Measurements from ENCODE around the gene TJAP1. TPM values are rescaled to one million over a fixed set of nuclear protein-coding genes. Genes with fewer than 3 reads are reported as not detected.

TJAP1 gene
- total RNA-seq, 2 experiments from 2014 or later = 35.6 to 37.2 TPM

DNA sequence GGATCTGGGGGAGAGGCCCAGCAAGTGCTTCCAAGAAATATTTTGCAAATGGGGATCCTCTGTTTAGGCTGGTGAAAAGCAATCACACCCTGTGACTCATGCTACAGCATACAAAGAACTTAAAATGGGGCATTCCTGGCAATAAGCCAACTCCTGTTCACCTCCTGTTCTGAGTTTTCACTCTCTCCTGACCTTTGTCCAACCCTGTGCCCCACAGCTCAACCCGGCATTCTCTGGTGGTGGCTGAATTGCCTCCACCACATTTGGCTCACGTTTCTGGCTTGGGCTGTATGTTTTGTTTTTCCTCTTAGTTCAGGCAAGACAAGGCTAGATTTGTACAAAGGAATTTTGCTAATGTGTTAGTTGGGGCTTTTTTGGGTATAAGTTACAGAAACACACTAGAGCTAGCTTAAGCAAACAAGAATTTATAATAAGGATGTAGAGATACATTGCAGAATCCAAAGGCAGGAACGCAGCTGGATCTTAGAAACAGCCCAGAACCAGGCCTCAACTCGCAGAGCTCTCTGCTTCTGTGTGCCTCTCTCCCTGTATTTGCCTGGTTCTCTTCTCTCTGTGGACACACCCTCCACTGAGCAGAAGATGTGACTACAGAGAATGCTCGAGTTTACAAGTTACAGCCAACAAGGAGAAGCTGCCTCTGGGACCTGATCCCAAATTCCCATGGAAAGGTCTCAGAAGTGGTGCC, 40.6 kb upstream of the TJAP1 start:
- CTCF ChIA-PET = interaction anchor here (0.7 to 1.0 kb wide), 2 partner anchors 71 to 660 kb away, joined by 4 to 5 read pairs; no protein-coding TSS in a partner anchor
- intact Hi-C loops (cut with DNase I, micrococcal nuclease) = no loop called here
- DNase-seq (peak; percentile 25), ATAC-seq (peak; percentile 63)
- H3K9me3 Mint-ChIP-seq (ENCODE audit: low read depth) = no peaks in the 10 kb centered on the region
- peaks cover 9% of the 10 kb centered on the region for H3K4me1 Mint-ChIP-seq
- peaks cover 12% of the 10 kb centered on the region for H3K36me3 Mint-ChIP-seq (ENCODE audit: low read depth)
- POLR2A ChIA-PET = interaction anchor here (0.5 to 0.6 kb wide), 2 partner anchors 10 to 433 kb away, joined by 3 to 4 read pairs; partner anchors contain the start of gene ABCC10
- no peaks in the 10 kb centered on the region for H3K27me3 Mint-ChIP-seq
- H3K4me3 Mint-ChIP-seq = no peak overlapping the region
- H3K27ac Mint-ChIP-seq = no peak overlapping the region

DNA sequence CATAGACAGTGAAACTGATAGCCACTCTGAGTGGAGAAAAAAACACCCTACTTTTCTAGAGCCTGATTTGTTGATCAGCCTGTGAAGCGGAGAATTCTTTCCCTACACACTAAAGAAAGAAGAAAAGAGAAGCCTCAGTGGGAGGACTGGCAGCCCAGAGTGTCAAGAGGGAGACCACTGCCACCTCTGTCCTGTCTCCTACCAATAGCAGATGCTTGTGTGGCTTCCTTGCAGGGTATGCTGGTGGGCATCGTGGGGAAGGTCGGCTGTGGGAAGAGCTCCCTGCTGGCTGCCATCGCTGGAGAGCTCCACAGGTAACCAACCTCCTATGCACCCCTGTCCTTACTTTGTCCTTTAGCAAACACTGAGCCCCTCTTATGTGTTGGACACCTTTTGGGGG, 39.7 kb upstream of the TJAP1 start:
- Mint-ChIP-seq H3K4me1 (peaks cover 9% of the 10 kb centered on the region), H3K27me3 (no peaks in the 10 kb centered on the region), H3K36me3 (ENCODE audit: low read depth) (peaks cover 12% of the 10 kb centered on the region), H3K9me3 (ENCODE audit: low read depth) (no peaks in the 10 kb centered on the region), H3K27ac (no peak overlapping the region), H3K4me3 (no peak overlapping the region)
- intact Hi-C loops (cut with DNase I, micrococcal nuclease) = no loop called here
- ChIA-PET POLR2A (interaction anchor here (0.6 kb wide), 1 partner anchor 87 kb away, joined by 3 read pairs; no protein-coding TSS in a partner anchor), CTCF (interaction anchor here (0.5 to 0.7 kb wide), 2 partner anchors 55 to 659 kb away, joined by 3 to 4 read pairs; no protein-coding TSS in a partner anchor)
- no peak for DNase-seq
- ATAC-seq = no peak

DNA sequence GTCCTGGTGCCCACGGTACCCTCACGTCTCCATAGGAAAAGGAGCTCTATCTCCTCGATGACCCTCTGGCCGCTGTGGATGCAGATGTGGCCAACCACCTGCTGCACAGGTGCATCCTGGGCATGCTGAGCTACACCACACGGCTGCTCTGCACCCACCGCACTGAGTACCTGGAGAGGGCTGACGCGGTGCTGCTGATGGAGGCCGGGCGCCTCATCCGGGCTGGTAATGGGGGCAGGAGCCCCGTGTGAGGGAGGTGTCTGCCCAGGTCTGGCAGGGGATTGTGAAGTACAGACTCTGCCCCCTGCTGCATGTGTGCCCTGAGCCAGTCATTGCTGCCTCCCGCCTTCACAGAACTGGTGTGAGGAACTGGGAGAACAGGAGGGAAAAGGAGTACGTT, 34.4 kb upstream of the TJAP1 start:
- H3K4me1 Mint-ChIP-seq = no peaks in the 10 kb centered on the region
- no peaks in the 10 kb centered on the region for H3K9me3 Mint-ChIP-seq (ENCODE audit: low read depth)
- DNase-seq = no peak
- ChIA-PET CTCF (interaction anchor here (0.5 to 1.0 kb wide), 2 partner anchors 43 to 178 kb away, joined by 3 to 4 read pairs; no protein-coding TSS in a partner anchor), POLR2A (no interaction called here)
- H3K4me3 Mint-ChIP-seq = no peak overlapping the region
- no peak overlapping the region for H3K27ac Mint-ChIP-seq
- H3K27me3 Mint-ChIP-seq = no peaks in the 10 kb centered on the region
- intact Hi-C loops (cut with DNase I, micrococcal nuclease) = no loop called here
- no peak for ATAC-seq
- H3K36me3 Mint-ChIP-seq (ENCODE audit: low read depth) = peaks cover 10% of the 10 kb centered on the region

DNA sequence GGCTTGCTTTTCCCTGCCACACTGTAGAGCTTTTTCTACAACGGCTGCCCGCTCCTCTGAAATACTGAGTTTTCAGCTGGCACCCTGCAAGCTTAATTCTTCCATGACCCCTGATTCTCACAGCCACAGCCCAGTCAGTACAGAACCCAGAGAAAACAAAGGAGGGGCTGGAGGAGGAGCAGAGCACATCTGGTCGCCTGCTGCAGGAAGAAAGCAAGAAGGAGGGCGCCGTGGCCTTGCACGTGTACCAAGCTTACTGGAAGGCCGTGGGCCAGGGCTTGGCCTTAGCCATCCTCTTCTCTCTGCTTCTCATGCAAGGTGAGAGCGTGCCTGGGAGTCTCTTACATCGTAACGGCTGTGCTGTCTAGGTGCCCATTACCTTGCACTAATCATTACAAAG, 33.3 kb upstream of the TJAP1 start:
- Mint-ChIP-seq H3K27ac (no peak overlapping the region), H3K9me3 (ENCODE audit: low read depth) (no peaks in the 10 kb centered on the region), H3K27me3 (no peaks in the 10 kb centered on the region), H3K4me1 (no peaks in the 10 kb centered on the region), H3K4me3 (no peak overlapping the region), H3K36me3 (ENCODE audit: low read depth) (peaks cover 12% of the 10 kb centered on the region)
- ATAC-seq (no peak), DNase-seq (no peak)
- ChIA-PET POLR2A (no interaction called here), CTCF (interaction anchor here (0.6 to 1.0 kb wide), 6 partner anchors 14 to 178 kb away, joined by 3 to 5 read pairs (median 4); no protein-coding TSS in a partner anchor)
- intact Hi-C loops (cut with DNase I, micrococcal nuclease) = no loop called here

DNA sequence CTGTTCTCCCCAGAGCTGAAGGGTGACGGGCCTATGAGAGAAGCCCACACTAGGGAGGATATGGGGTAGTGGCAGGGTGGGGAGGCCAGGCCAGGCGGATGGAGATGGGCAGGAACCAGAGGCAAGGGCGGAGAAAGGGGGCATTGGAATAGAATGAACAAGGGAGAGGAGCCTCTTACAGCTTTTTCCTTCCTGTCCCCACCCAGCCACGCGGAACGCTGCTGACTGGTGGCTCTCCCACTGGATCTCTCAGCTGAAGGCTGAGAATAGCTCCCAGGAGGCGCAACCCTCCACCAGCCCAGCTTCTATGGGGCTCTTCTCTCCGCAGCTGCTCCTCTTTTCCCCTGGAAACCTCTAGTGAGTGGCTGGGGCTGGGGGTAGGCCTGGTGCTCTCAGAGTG, 32.8 kb upstream of the TJAP1 start:
- no peak overlapping the region for H3K4me3 Mint-ChIP-seq
- H3K27me3 Mint-ChIP-seq = no peaks in the 10 kb centered on the region
- ChIA-PET CTCF (interaction anchor here (0.6 to 0.7 kb wide), 3 partner anchors 14 to 178 kb away, joined by 3 read pairs; no protein-coding TSS in a partner anchor), POLR2A (no interaction called here)
- no peaks in the 10 kb centered on the region for H3K4me1 Mint-ChIP-seq
- H3K27ac Mint-ChIP-seq = no peak overlapping the region
- H3K36me3 Mint-ChIP-seq (ENCODE audit: low read depth) = peaks cover 14% of the 10 kb centered on the region
- ATAC-seq (no peak), DNase-seq (no peak)
- no peaks in the 10 kb centered on the region for H3K9me3 Mint-ChIP-seq (ENCODE audit: low read depth)
- intact Hi-C loops (cut with DNase I, micrococcal nuclease) = no loop called here

DNA sequence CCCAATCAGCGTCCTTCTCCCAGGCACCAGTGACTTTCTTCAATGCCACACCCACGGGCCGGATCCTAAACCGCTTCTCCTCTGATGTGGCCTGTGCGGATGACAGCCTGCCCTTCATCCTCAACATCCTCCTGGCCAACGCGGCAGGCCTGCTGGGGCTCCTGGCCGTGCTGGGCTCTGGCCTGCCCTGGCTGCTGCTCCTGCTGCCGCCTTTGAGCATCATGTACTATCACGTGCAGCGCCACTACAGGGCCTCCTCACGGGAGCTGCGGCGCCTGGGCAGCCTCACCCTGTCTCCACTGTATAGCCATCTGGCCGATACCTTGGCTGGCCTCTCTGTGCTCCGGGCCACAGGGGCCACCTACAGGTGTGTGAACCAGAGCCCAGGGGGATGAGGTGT, 31.8 kb upstream of the TJAP1 start:
- Mint-ChIP-seq H3K27ac (no peak overlapping the region), H3K9me3 (ENCODE audit: low read depth) (no peaks in the 10 kb centered on the region), H3K4me3 (no peak overlapping the region), H3K27me3 (no peaks in the 10 kb centered on the region), H3K4me1 (no peaks in the 10 kb centered on the region), H3K36me3 (ENCODE audit: low read depth) (peaks cover 16% of the 10 kb centered on the region)
- ChIA-PET CTCF (no interaction called here), POLR2A (no interaction called here)
- intact Hi-C loops (cut with DNase I, micrococcal nuclease) = no loop called here
- ATAC-seq (no peak), DNase-seq (no peak)

DNA sequence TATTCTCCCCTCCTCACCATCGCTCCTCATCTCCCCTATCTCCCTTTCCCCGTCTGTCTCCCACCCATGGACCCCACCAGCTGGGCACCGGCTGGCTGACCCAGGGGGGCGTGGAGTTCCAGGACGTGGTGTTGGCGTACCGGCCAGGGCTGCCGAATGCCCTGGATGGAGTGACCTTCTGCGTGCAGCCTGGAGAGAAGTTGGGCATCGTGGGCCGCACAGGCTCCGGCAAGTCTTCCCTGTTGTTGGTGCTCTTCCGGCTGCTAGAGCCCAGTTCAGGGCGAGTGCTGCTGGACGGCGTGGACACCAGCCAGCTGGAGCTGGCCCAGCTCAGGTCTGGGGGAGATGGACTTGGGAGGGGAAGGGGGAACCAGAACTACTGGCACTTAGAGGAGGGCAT, 29.8 kb upstream of the TJAP1 start:
- intact Hi-C loops (cut with DNase I, micrococcal nuclease) = no loop called here
- DNase-seq = no peak
- Mint-ChIP-seq H3K9me3 (ENCODE audit: low read depth) (no peaks in the 10 kb centered on the region), H3K27ac (no peak overlapping the region), H3K27me3 (no peaks in the 10 kb centered on the region), H3K4me1 (no peaks in the 10 kb centered on the region), H3K4me3 (no peak overlapping the region), H3K36me3 (ENCODE audit: low read depth) (peaks cover 20% of the 10 kb centered on the region)
- POLR2A ChIA-PET = no interaction called here
- no peak for ATAC-seq
- CTCF ChIA-PET = interaction anchor here (0.6 to 2.0 kb wide), 3 partner anchors 37 to 60 kb away, joined by 3 to 5 read pairs (median 4); no protein-coding TSS in a partner anchor

DNA sequence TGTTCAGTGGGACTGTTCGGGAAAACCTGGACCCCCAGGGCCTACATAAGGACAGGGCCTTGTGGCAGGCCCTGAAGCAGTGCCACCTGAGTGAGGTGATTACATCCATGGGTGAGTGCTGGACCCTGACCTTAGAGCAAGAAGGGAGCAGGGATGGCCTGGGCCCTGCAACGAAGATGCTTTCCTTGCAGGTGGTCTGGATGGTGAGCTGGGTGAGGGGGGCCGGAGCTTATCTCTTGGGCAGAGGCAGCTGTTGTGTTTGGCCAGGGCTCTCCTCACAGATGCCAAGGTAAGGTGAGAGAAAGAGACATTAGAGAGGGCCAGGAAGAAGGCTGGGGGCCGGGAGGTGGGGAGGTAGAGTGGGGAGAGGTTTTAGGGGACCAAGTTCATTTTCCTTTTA, 28.5 kb upstream of the TJAP1 start:
- peaks cover 15% of the 10 kb centered on the region for H3K36me3 Mint-ChIP-seq (ENCODE audit: low read depth)
- ATAC-seq (no peak), DNase-seq (no peak)
- CTCF ChIA-PET = interaction anchor here (1.3 to 2.0 kb wide), 2 partner anchors 10 to 57 kb away, joined by 3 to 5 read pairs; no protein-coding TSS in a partner anchor
- no peaks in the 10 kb centered on the region for H3K4me1 Mint-ChIP-seq
- H3K27ac Mint-ChIP-seq = no peak overlapping the region
- H3K9me3 Mint-ChIP-seq (ENCODE audit: low read depth) = no peaks in the 10 kb centered on the region
- POLR2A ChIA-PET = no interaction called here
- intact Hi-C loops (cut with DNase I, micrococcal nuclease) = no loop called here
- no peak overlapping the region for H3K4me3 Mint-ChIP-seq
- no peaks in the 10 kb centered on the region for H3K27me3 Mint-ChIP-seq

DNA sequence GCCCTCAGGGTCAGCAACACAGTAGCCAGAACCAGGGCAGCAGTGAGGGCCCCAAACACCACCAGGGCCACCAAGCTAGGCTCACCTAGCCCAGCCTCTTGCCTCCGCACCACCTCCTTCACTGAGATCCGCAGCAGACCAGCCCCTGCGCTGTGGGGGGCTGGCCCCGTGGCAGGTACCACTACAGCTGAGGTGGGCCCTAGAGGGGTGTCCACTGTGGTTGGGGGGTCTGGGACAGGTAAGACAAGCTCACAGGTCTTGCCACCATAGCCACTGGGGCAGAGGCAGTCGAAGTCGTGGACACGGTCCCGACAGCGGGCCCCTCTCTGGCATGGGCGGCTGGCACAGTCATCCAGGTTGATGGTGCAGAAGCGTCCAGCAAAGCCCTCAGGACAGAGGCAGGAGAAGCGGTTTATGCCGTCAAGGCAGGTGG, 26.7 kb upstream of the TJAP1 start:
- Mint-ChIP-seq H3K27ac (no peak overlapping the region), H3K27me3 (peaks cover 1% of the 10 kb centered on the region), H3K9me3 (ENCODE audit: low read depth) (no peaks in the 10 kb centered on the region), H3K36me3 (ENCODE audit: low read depth) (peaks cover 15% of the 10 kb centered on the region), H3K4me1 (peaks cover 7% of the 10 kb centered on the region), H3K4me3 (no peak overlapping the region)
- ATAC-seq (no peak), DNase-seq (no peak)
- POLR2A ChIA-PET = no interaction called here
- CTCF ChIA-PET = no interaction called here
- intact Hi-C loops (cut with DNase I, micrococcal nuclease) = loop anchor here in 1 of 2 experiments (10.0 kb wide), 1 partner anchor 624 kb away; no protein-coding TSS in a partner anchor

DNA sequence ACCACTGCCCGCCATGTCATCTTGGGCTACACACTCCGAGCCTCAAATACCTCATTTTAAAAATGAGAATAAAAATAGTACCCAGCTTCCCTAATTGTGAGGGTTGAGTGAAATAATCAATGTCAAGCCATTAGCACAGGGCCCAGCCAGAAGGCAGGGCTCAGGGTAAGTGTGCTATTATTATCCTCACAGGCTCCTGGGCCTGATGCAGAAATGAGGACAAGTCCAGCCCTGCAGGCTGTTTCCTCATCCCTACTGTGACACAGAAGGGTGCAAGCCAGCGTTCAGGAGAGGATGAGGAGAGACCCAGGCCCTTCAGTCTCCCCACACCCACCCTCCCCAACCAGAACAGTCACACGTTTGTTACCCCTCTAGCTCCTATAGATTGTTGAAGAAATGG, 26.0 kb upstream of the TJAP1 start:
- CTCF ChIA-PET = no interaction called here
- no peak overlapping the region for H3K4me3 Mint-ChIP-seq
- DNase-seq (no peak), ATAC-seq (no peak)
- POLR2A ChIA-PET = no interaction called here
- no peaks in the 10 kb centered on the region for H3K9me3 Mint-ChIP-seq (ENCODE audit: low read depth)
- peaks cover 15% of the 10 kb centered on the region for H3K36me3 Mint-ChIP-seq (ENCODE audit: low read depth)
- intact Hi-C loops (cut with DNase I, micrococcal nuclease) = loop anchor here in 1 of 2 experiments (10.0 kb wide), 1 partner anchor 623 kb away; no protein-coding TSS in a partner anchor
- H3K4me1 Mint-ChIP-seq = peaks cover 12% of the 10 kb centered on the region
- H3K27me3 Mint-ChIP-seq = peaks cover 3% of the 10 kb centered on the region
- H3K27ac Mint-ChIP-seq = no peak overlapping the region

DNA sequence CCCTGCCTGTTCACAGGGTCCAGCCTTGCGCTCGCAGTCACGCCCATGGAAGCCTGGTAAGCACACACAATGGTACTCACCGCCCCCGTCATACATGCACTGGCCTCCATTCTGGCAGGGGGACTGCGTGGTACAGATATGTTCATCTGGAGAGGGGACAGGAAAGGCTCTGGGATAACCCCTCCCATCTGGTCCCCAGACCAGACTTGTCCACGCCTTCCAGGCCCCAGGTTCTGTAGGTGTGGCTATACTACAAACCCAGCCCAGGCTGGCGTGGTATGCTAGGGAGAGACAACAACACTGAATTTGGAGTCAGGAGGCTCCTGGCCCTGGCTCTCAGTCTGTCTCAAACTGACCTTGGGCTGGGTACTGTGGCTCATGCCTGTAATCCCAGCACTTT, 25.4 kb upstream of the TJAP1 start:
- DNase-seq (no peak), ATAC-seq (no peak)
- H3K27ac Mint-ChIP-seq = no peak overlapping the region
- ChIA-PET CTCF (interaction anchor here (0.6 to 1.3 kb wide), 3 partner anchors 26 to 55 kb away, joined by 3 to 4 read pairs (median 4); partner anchors contain the start of gene TJAP1), POLR2A (no interaction called here)
- H3K27me3 Mint-ChIP-seq = peaks cover 3% of the 10 kb centered on the region
- H3K9me3 Mint-ChIP-seq (ENCODE audit: low read depth) = peaks cover 2% of the 10 kb centered on the region
- H3K4me1 Mint-ChIP-seq = peaks cover 15% of the 10 kb centered on the region
- H3K36me3 Mint-ChIP-seq (ENCODE audit: low read depth) = peaks cover 15% of the 10 kb centered on the region
- no peak overlapping the region for H3K4me3 Mint-ChIP-seq
- intact Hi-C loops (cut with DNase I, micrococcal nuclease) = loop anchor here in 1 of 2 experiments (10.0 kb wide), 1 partner anchor 623 kb away; no protein-coding TSS in a partner anchor

DNA sequence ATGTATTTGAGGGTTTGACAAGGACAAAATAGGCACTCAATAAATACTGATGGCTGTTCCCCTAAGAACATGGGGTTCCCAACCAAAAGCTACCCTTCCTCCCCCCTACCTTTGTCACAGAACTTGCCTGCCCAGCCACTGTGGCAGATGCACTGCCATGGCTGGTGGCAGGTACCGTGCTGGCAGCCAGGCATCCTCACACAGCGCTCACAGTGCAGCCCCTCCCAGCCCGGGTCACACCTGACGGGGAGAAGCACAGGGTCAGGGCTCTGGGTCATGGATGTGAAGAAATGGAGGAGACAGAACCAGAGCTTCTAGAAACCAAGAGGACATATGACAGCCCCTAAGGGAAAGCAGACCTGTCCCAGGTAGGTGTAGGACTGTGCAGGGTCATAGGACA, 24.5 kb upstream of the TJAP1 start:
- H3K36me3 Mint-ChIP-seq (ENCODE audit: low read depth) = peaks cover 12% of the 10 kb centered on the region
- CTCF ChIA-PET = interaction anchor here (1.0 to 1.8 kb wide), 4 partner anchors 19 to 54 kb away, joined by 3 to 6 read pairs (median 4); partner anchors contain the start of gene TJAP1
- no peak overlapping the region for H3K27ac Mint-ChIP-seq
- intact Hi-C loops (cut with DNase I, micrococcal nuclease) = loop anchor here in 1 of 2 experiments (10.0 kb wide), 1 partner anchor 622 kb away; no protein-coding TSS in a partner anchor
- POLR2A ChIA-PET = interaction anchor here (0.6 kb wide), 1 partner anchor 22 kb away, joined by 3 read pairs; no protein-coding TSS in a partner anchor
- ATAC-seq (no peak), DNase-seq (no peak)
- H3K9me3 Mint-ChIP-seq (ENCODE audit: low read depth) = peaks cover 2% of the 10 kb centered on the region
- H3K4me3 Mint-ChIP-seq = no peak overlapping the region
- H3K27me3 Mint-ChIP-seq = peaks cover 3% of the 10 kb centered on the region
- peaks cover 15% of the 10 kb centered on the region for H3K4me1 Mint-ChIP-seq
